Measurements from ENCODE around the gene FMN1.

GRCh38 chr15:32840507-32841245 lies 353.8 kb downstream of the FMN1 start:
- TF ChIP-seq CTCF (conservative IDR thresholded peaks at IDR 0.05; ENCODE audit: low read depth, low read length) (no peak), EZH2 (IDR thresholded peaks at IDR 0.05; ENCODE audit: borderline replicate concordance, low read depth, low read length, poor library complexity, severe bottlenecking) (no peak)

Measured in A673 (cell line).